Gastrocnemius medialis (tissue), 4 donors: Measurements from ENCODE around the gene HNRNPD.

Experiments
- CTCF ChIP-seq, 5 experiments: fragments of 450-650 bp in 3 of 5; fragments of 200-600 bp in 2 of 5; sonication (generic) in 2 of 5; IDR thresholded peaks in 4 of 5; conservative IDR thresholded peaks in 1 of 5; 1 replicate in 4 of 5; 2 replicates in 1 of 5; pipeline ENCODE4 v1.5.1; 2016 to 2019; ENCODE audit warnings: antibody characterized with exemption in 5 of 5, mild to moderate bottlenecking in 3 of 5, moderate library complexity in 3 of 5
- POLR2A ChIP-seq, 2 donors: fragments of 450-650 bp; IDR thresholded peaks; one replicate each; pipeline ENCODE4 v1.6.1; 2017; ENCODE audit warnings: antibody characterized with exemption in 2 of 2, mild to moderate bottlenecking in 2 of 2, moderate library complexity in 2 of 2

- TF ChIP-seq CTCF (IDR thresholded peaks at IDR 0.05 in 4 of 5, conservative IDR thresholded peaks at IDR 0.05 in 1 of 5) (no peak), POLR2A (IDR thresholded peaks at IDR 0.05) (no peak)
Observed at GRCh38 chr4:82402196-82402775, 28.5 kb upstream of the HNRNPD start.
